PFSK-1 (cell line): Measurements from ENCODE around the gene MBLAC1.

Source experiments
- FOXP2 ChIP-seq: optimal IDR thresholded peaks from 2 replicates; pipeline ENCODE3; 2011; ENCODE audit warnings: borderline replicate concordance, control low read depth, inconsistent platforms; ENCODE audit not compliant: insufficient read depth; ENCODE audit errors: extremely low read length, extremely low read depth
- POLR2AphosphoS5 ChIP-seq: IDR thresholded peaks from 2 replicates; pipeline ENCODE4 v1.6.1; 2012; ENCODE audit warnings: low read depth, mild to moderate bottlenecking, control low read depth, low read length, moderate library complexity
- REST ChIP-seq, 2 experiments: IDR thresholded peaks; 2 replicates each; pipeline versions ENCODE4 v1.6.1 to v1.8.0; 2011 to 2012; ENCODE audit warnings: low read depth in 2 of 2, low read length in 2 of 2, control low read depth in 1 of 2, inconsistent platforms in 1 of 2, mild to moderate bottlenecking in 1 of 2, moderate library complexity in 1 of 2; ENCODE audit not compliant: insufficient read depth in 1 of 2
- SIN3A ChIP-seq: IDR thresholded peaks from 2 replicates; pipeline ENCODE4 v1.6.1; 2012; ENCODE audit warnings: mild to moderate bottlenecking, low read length, moderate library complexity, borderline replicate concordance; ENCODE audit not compliant: insufficient read depth
- TAF1 ChIP-seq: IDR thresholded peaks from 2 replicates; pipeline ENCODE4 v1.6.1; 2012; ENCODE audit warnings: low read length, control low read depth, borderline replicate concordance; ENCODE audit not compliant: insufficient read depth

GRCh38 chr7:100079024-100079560 is 47.7 kb upstream of the MBLAC1 start:
- TF ChIP-seq TAF1 = no peak
- no peak for TF ChIP-seq REST (IDR thresholded peaks at IDR 0.05; ENCODE audit: insufficient read depth in 1 of 2, low read depth in 2 of 2, low read length in 2 of 2)
- no peak for TF ChIP-seq POLR2AphosphoS5
- no peak for TF ChIP-seq FOXP2
- no peak for TF ChIP-seq SIN3A
